K562 (cell line): Measurements from ENCODE around the gene PTBP3. TPM values are rescaled to one million over a fixed set of nuclear protein-coding genes. Genes with fewer than 3 reads are reported as not detected.

ENCODE experiments used
- C11orf30 ChIP-seq: fragments of 450-650 bp; IDR thresholded peaks from 2 replicates; pipeline ENCODE4 v1.6.1; 2016; ENCODE audit warnings: low read depth, mild to moderate bottlenecking
- DACH1 ChIP-seq: fragments of 450-650 bp; IDR thresholded peaks from 2 replicates; pipeline ENCODE4 v1.6.1; 2018; ENCODE audit not compliant: partially characterized antibody
- MCM3 ChIP-seq: fragments of 450-650 bp; IDR thresholded peaks from 2 replicates; pipeline ENCODE4 v1.6.1; 2016
- MECOM ChIP-seq: fragments of 250-450 bp; sonication (Bioruptor Pico); IDR thresholded peaks from 2 replicates; pipeline ENCODE4 v1.8.0; 2022; ENCODE audit warnings: inconsistent platforms
- MED1 ChIP-seq: sonication (generic); formaldehyde crosslinking; IDR thresholded peaks from 2 replicates; pipeline ENCODE4 v1.8.1; 2023; ENCODE audit warnings: missing genetic modification reagents, borderline replicate concordance
- SNIP1 ChIP-seq: fragments of 450-650 bp; IDR thresholded peaks from 2 replicates; pipeline ENCODE4 v1.7.1; 2017; ENCODE audit warnings: low read depth, mild to moderate bottlenecking
- ZFP36 ChIP-seq: fragments of 150-350 bp; IDR thresholded peaks from 2 replicates; pipeline ENCODE4 v1.6.1; 2018; ENCODE audit warnings: low read length, low read depth; ENCODE audit not compliant: partially characterized antibody
- ZHX1 ChIP-seq: fragments of 150-350 bp; conservative IDR thresholded peaks from 2 replicates; pipeline ENCODE4 v1.6.1; 2014; ENCODE audit warnings: low read length
- ZNF124 ChIP-seq: sonication (generic); formaldehyde crosslinking; IDR thresholded peaks from 2 replicates; pipeline ENCODE4 v1.8.1; 2022; ENCODE audit warnings: missing genetic modification reagents
- ZNF609 ChIP-seq: sonication (generic); formaldehyde crosslinking; IDR thresholded peaks from 2 replicates; pipeline ENCODE4 v1.8.1; 2023; ENCODE audit warnings: missing genetic modification reagents, mild to moderate bottlenecking, borderline replicate concordance
- ZSCAN29 ChIP-seq: fragments of 450-650 bp; IDR thresholded peaks from 2 replicates; pipeline ENCODE4 v1.6.1; 2017
- polyA plus RNA-seq, 8 experiments: library from polyadenylated mRNA; depleted of rRNA in 4 of 8; stranded (reverse) in 5 of 8; unstranded in 3 of 8; fragments of >200 nt; fragmentation: Nextera tagmentation in 2 of 8; fragmentation: Illumina TruSeq in 1 of 8; extraction: Ambion mirVana in 2 of 8; extraction: Trizol in 1 of 8; gene quantifications; 2 replicates each; pipeline versions ENCODE4 v1.2.1 to v1.2.3, GENCODE V29; 2011 to 2014; ENCODE audit warnings: inconsistent platforms in 1 of 8, missing spikeins in 1 of 8
- total RNA-seq, 7 experiments: library from RNA; depleted of rRNA in 6 of 7; stranded (reverse); fragments of >200 nt in 6 of 7; fragmentation: Illumina TruSeq in 2 of 7; extraction: Trizol in 2 of 7; gene quantifications; 2 replicates each; pipeline versions ENCODE4 v1.2.1 to v1.2.3, GENCODE V29; 2011 to 2021; ENCODE audit warnings: low replicate concordance in 1 of 7
- TF ChIP-seq, protein P1 (sequence below): fragments of 250-450 bp; sonication (Bioruptor Pico); IDR thresholded peaks from 2 replicates; pipeline ENCODE4 v1.9.0; 2021; ENCODE audit warnings: mild to moderate bottlenecking
- TF ChIP-seq, protein P2 (sequence below): fragments of 250-450 bp; sonication (Bioruptor Pico); IDR thresholded peaks from 2 replicates; pipeline ENCODE4 v1.8.0; 2021; ENCODE audit warnings: mild to moderate bottlenecking, moderate library complexity
- TF ChIP-seq, protein P3 (sequence below): fragments of 450-650 bp; formaldehyde crosslinking; IDR thresholded peaks from 2 replicates; pipeline ENCODE4 v1.4.0; 2022; ENCODE audit warnings: missing genetic modification characterization

PTBP3 gene
- total and polyA plus RNA-seq, 9 of the 15 experiments (the other 6 are each of a cell fraction or from before 2014, with no cell fraction given), result 22.4 to 132 (median 68.0) TPM

DNA sequence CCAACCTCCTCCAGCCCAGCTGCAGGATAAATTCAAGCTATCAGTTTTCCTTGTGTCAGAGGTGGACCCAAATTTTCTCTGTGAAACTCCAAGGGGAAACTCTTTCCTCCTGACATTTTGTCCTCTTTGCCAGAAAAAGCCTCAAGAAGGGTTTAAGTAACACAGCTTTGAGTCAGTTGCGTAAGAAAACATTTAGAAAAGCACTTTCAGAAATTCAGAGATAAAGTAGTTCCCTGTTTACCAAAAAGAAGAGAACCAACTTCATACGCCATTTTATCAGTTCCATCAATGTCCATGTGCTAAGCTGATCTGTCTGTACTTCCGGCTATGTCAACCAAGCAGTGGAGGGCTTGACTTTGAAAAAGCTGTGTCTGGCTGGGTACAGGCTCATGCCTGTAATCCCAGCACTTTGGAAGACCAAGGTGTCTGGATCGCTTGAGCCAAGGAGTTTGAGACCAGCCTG, 138.4 kb downstream of the PTBP3 start (continued):
- TF ChIP-seq ZSCAN29, result no peak
- TF ChIP-seq SNIP1, result no peak
- no peak for TF ChIP-seq ZNF609 (CRISPR knock-in tag)
- TF ChIP-seq, protein P1, sequence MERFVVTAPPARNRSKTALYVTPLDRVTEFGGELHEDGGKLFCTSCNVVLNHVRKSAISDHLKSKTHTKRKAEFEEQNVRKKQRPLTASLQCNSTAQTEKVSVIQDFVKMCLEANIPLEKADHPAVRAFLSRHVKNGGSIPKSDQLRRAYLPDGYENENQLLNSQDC (CRISPR knock-in tag), result no peak
- peak; percentile 57; the same call in 1 of the 2 replicates for TF ChIP-seq MECOM (CRISPR knock-in tag)
- TF ChIP-seq, protein P2, sequence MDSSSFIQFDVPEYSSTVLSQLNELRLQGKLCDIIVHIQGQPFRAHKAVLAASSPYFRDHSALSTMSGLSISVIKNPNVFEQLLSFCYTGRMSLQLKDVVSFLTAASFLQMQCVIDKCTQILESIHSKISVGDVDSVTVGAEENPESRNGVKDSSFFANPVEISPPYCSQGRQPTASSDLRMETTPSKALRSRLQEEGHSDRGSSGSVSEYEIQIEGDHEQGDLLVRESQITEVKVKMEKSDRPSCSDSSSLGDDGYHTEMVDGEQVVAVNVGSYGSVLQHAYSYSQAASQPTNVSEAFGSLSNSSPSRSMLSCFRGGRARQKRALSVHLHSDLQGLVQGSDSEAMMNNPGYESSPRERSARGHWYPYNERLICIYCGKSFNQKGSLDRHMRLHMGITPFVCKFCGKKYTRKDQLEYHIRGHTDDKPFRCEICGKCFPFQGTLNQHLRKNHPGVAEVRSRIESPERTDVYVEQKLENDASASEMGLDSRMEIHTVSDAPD (CRISPR knock-in tag), result no peak
- no peak for TF ChIP-seq ZNF124
- TF ChIP-seq DACH1, result no peak
- TF ChIP-seq MED1, result no peak
- no peak for TF ChIP-seq MCM3
- TF ChIP-seq ZHX1, result no peak
- no peak for TF ChIP-seq ZFP36
- TF ChIP-seq, protein P3, sequence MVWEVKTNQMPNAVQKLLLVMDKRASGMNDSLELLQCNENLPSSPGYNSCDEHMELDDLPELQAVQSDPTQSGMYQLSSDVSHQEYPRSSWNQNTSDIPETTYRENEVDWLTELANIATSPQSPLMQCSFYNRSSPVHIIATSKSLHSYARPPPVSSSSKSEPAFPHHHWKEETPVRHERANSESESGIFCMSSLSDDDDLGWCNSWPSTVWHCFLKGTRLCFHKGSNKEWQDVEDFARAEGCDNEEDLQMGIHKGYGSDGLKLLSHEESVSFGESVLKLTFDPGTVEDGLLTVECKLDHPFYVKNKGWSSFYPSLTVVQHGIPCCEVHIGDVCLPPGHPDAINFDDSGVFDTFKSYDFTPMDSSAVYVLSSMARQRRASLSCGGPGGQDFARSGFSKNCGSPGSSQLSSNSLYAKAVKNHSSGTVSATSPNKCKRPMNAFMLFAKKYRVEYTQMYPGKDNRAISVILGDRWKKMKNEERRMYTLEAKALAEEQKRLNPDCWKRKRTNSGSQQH, result no peak
- no peak for TF ChIP-seq C11orf30
